Fibroblast of the aortic adventitia (primary cell): ENCODE data around the gene KCNQ5. TPM values are rescaled to one million over a fixed set of nuclear protein-coding genes. Genes with fewer than 3 reads are reported as not detected.
"Not testable (repeated sequence)": the region's sequence is repeated elsewhere in the genome, so short reads cannot be mapped to it uniquely, and the experiment has no call there.

Experiments used
- DNase-seq: peaks from one replicate; pipeline ENCODE4 v3.0.0-alpha.2; 2010; ENCODE audit warnings: low read depth
- H3K4me3 ChIP-seq: 2 replicates; pipeline ENCODE4 v1.5.1; 2011; ENCODE audit warnings: low read depth, mild to moderate bottlenecking, control low read depth, low read length, moderate library complexity
- total RNA-seq: library from RNA; depleted of rRNA; stranded (reverse); fragments of >200 nt; gene quantifications from 2 replicates; pipeline ENCODE4 v1.2.3, GENCODE V29; 2012; ENCODE audit warnings: low replicate concordance
- TF ChIP-seq, protein P1 (sequence below): IDR thresholded peaks from 2 replicates; pipeline ENCODE4 v1.5.1; 2011; ENCODE audit warnings: mild to moderate bottlenecking, low read length, control low read depth, inconsistent platforms; ENCODE audit not compliant: insufficient read depth

The KCNQ5 gene
- total RNA-seq, 1 donor = 9.4 TPM

DNA sequence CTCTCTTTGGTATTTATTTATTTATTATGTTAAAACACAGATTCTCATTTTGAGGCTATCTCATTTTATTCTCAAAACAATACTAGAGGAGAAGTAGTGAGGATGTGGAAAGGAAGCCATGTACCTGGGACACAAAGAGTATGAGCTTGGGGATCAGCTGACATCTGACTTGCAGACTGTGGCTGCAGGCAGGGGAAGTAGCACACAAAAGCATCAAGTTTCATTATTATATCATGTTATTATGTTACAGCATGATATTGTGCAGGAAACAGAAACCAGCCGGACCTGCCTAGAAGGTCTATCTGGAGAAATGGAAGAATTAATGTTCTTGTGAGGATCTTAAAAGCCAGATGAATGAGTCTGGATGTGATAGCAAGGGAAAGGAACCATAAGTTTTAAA lies 355.2 kb downstream of the KCNQ5 start:
- H3K4me3 ChIP-seq = no peak overlapping the region
- DNase-seq = no peak
- TF ChIP-seq, protein P1, sequence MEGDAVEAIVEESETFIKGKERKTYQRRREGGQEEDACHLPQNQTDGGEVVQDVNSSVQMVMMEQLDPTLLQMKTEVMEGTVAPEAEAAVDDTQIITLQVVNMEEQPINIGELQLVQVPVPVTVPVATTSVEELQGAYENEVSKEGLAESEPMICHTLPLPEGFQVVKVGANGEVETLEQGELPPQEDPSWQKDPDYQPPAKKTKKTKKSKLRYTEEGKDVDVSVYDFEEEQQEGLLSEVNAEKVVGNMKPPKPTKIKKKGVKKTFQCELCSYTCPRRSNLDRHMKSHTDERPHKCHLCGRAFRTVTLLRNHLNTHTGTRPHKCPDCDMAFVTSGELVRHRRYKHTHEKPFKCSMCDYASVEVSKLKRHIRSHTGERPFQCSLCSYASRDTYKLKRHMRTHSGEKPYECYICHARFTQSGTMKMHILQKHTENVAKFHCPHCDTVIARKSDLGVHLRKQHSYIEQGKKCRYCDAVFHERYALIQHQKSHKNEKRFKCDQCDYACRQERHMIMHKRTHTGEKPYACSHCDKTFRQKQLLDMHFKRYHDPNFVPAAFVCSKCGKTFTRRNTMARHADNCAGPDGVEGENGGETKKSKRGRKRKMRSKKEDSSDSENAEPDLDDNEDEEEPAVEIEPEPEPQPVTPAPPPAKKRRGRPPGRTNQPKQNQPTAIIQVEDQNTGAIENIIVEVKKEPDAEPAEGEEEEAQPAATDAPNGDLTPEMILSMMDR = no peak

GRCh38 chr6:72978808-72979207 lies 356.9 kb downstream of the KCNQ5 start:
- not testable (repeated sequence) for DNase-seq, H3K4me3 ChIP-seq

GRCh38 chr6:72984189-72984831 lies 362.4 kb downstream of the KCNQ5 start:
- not testable (repeated sequence) for DNase-seq, H3K4me3 ChIP-seq

DNA sequence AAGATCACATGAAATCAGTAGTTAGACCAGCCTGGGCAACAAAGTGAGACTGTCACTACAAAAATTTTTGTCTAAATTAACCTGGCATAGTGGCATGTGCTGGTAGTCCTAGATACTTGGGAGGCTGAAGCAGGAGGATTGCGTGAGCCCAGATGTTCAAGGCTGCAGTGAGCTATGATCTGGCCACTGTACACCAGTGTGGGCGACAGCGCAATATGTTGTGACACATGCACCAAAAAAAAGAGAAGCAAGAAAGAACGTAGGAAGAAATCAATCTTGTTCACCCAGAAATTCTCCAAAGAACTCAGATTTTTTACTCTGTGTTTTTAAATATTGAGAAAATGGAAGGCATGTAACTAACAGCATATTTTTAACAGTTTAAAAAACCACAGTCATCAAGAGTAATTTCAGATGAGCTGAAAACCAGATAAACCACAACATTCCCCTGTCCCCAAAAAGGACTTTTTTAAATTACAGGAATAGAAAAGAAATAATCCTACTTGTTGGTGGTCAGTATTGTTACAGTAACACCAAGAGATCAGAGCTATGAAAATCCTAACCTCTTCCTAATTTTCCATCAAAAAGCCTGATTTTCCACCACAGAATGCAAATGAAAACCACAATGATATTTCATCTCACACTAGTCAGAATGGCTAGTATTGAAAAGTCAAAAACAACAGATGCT lies 363.3 kb downstream of the KCNQ5 start:
- H3K4me3 ChIP-seq = no peak overlapping the region
- TF ChIP-seq, protein P1 = no peak
- no peak for DNase-seq

DNA sequence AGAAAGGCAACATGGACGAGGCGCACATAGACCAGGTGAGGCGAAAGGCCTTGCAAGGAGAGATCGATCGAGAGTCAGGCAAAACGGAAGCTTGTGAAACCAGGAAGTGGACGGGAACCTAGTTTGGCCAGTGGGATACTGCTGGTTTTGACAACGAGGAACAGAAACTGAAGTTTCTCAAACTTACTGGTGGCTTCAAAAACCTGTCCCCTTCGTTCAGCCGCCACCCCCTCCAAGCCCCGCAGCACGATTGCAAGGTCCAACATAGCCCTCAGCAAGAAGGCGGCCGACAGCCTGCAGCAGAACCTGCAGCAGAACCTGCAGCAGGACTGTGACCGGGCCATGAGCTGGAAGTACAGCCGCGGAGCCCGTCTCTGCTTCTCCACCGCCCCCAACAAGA lies 365.4 kb downstream of the KCNQ5 start:
- no peak overlapping the region for H3K4me3 ChIP-seq
- TF ChIP-seq, protein P1 = no peak
- no peak for DNase-seq

DNA sequence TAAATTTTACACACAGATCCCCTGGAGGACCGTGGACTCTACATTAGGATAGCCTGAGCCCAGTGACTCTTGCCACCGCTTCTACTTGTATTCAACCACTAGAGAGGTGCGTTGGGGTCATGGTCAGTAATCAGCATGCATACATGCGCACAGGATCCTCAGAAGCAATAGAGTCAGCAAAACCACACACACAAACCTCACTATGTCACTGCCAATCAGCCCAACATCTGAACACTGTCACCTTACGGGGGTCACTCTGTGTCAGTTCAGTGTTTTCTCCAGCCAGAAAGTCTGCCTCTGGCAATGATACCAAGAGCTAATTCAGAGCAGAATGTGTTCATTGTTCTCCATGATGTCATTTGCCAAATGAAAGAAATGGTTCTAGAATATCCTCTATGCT lies 378.1 kb downstream of the KCNQ5 start:
- no peak overlapping the region for H3K4me3 ChIP-seq
- TF ChIP-seq, protein P1 = no peak
- DNase-seq = no peak

DNA sequence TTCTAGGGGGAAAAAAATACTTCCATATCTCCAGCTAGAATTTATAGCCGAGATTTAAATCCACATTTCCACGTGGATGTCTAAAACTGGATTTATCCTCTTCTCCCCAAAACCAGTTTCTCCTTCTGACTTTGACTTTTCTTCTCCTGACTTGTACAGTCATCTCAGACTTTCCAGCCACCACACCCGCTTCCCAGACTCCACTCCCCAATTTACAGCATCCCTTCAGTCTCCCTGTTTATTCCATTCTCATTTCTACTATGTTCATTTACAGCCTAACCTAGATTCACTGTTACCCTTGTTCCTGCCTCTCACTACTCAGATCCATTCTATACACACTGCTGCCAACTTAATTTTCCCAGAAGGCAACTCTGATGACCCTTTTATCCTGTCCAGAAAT lies 378.6 kb downstream of the KCNQ5 start:
- DNase-seq = no peak
- H3K4me3 ChIP-seq = no peak overlapping the region
- TF ChIP-seq, protein P1 = no peak

- H3K4me3 ChIP-seq = no peak overlapping the region
- TF ChIP-seq, protein P1 = no peak
- DNase-seq = no peak
Measured at GRCh38 chr6:73002588-73002987, 380.7 kb downstream of the KCNQ5 start.
